Measurements from ENCODE around the gene EVA1C. TPM values are rescaled to one million over a fixed set of nuclear protein-coding genes. Genes with fewer than 3 reads are reported as not detected.

Gene EVA1C
- total and polyA plus RNA-seq, 2 experiments from 2014 or later: 4.6 to 6.9 TPM

DNA sequence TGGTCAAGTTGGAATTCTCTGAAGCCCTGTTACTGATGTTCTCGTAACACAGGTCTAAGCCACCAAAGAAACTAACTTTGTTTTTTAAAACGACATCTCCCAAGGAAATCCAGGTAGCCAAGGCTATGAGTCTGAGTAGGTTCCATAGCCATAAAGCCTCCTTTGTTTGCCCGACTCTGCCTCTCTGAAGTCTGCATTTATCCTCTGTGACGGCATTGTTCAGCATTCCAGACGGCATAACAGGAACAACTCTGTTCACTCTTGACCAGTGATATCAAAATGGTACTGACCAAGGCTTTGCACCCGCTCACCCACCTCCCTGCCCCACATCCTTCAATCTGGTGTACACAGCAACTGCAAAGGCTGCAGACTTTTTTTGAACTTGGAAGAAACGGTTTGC, 34.5 kb upstream of the EVA1C start (continued):
- no peak for TF ChIP-seq ZNF114 (CRISPR knock-in tag; IDR thresholded peaks at IDR 0.05)
- TF ChIP-seq, protein P1, sequence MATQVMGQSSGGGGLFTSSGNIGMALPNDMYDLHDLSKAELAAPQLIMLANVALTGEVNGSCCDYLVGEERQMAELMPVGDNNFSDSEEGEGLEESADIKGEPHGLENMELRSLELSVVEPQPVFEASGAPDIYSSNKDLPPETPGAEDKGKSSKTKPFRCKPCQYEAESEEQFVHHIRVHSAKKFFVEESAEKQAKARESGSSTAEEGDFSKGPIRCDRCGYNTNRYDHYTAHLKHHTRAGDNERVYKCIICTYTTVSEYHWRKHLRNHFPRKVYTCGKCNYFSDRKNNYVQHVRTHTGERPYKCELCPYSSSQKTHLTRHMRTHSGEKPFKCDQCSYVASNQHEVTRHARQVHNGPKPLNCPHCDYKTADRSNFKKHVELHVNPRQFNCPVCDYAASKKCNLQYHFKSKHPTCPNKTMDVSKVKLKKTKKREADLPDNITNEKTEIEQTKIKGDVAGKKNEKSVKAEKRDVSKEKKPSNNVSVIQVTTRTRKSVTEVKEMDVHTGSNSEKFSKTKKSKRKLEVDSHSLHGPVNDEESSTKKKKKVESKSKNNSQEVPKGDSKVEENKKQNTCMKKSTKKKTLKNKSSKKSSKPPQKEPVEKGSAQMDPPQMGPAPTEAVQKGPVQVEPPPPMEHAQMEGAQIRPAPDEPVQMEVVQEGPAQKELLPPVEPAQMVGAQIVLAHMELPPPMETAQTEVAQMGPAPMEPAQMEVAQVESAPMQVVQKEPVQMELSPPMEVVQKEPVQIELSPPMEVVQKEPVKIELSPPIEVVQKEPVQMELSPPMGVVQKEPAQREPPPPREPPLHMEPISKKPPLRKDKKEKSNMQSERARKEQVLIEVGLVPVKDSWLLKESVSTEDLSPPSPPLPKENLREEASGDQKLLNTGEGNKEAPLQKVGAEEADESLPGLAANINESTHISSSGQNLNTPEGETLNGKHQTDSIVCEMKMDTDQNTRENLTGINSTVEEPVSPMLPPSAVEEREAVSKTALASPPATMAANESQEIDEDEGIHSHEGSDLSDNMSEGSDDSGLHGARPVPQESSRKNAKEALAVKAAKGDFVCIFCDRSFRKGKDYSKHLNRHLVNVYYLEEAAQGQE (IDR thresholded peaks at IDR 0.05; ENCODE audit: unreplicated experiment): no peak

DNA sequence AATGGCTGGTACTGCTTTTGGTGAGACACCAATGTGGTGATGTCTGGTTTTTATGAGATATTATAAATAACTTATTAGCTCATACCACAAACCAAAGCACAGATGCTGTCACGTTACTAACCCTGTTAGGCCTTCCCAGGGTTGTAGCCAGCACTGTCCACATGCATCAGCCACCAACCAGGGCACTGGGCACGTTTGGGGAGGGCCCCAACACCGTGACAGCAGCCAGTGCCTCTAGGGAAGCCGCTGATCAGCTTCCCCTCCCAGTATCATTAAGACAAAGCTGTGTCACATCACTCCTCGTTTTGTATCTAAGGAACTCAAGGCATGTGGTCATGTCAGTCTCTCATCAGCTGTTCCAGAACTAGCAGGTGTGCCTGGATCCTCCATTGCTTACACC, 33.5 kb upstream of the EVA1C start:
- no peak overlapping the region for H3K27ac Mint-ChIP-seq
- H3K79me2 ChIP-seq (replicated peaks; ENCODE audit: insufficient read depth): peaks cover 59% of the 10 kb centered on the region
- H3K27me3 Mint-ChIP-seq (ENCODE audit: insufficient read depth, low read depth, poor library complexity): peaks cover 3% of the 10 kb centered on the region
- DNase-seq (ENCODE audit: low spot score) (no peak), ATAC-seq (no peak)
- peaks cover 38% of the 10 kb centered on the region for H3K36me3 ChIP-seq (ENCODE audit: insufficient read depth)
- no peak overlapping the region for H3K4me3 Mint-ChIP-seq
- H3K4me1 ChIP-seq (ENCODE audit: insufficient read depth): no peaks in the 10 kb centered on the region
- no peaks in the 10 kb centered on the region for H3K9me3 Mint-ChIP-seq
- H3K4me3 ChIP-seq: no peak overlapping the region
- H3K27me3 ChIP-seq (ENCODE audit: insufficient read depth): no peaks in the 10 kb centered on the region
- no peak overlapping the region for H3K27ac ChIP-seq (ENCODE audit: low read depth)
- no peaks in the 10 kb centered on the region for H3K9me2 ChIP-seq (ENCODE audit: insufficient read depth)
- no peaks in the 10 kb centered on the region for H3K4me1 Mint-ChIP-seq
- no peak overlapping the region for H2AFZ ChIP-seq
- peaks cover 78% of the 10 kb centered on the region for H3K36me3 Mint-ChIP-seq (ENCODE audit: low read depth)
- no peaks in the 10 kb centered on the region for H3F3A ChIP-seq (replicated peaks; ENCODE audit: low read depth)
- H4K20me1 ChIP-seq (replicated peaks; ENCODE audit: insufficient read depth): peaks cover 27% of the 10 kb centered on the region
- no peak overlapping the region for H3K4me2 ChIP-seq
- TF ChIP-seq EZH2phosphoT487 (IDR thresholded peaks at IDR 0.05; ENCODE audit: unreplicated experiment) (no peak), EZH2 (IDR thresholded peaks at IDR 0.05; ENCODE audit: low read depth, unreplicated experiment) (no peak), ZNF114 (CRISPR knock-in tag; IDR thresholded peaks at IDR 0.05) (no peak), POLR2AphosphoS5 (IDR thresholded peaks at IDR 0.05; ENCODE audit: low read depth) (no peak), JUNB (IDR thresholded peaks at IDR 0.05; ENCODE audit: unreplicated experiment) (no peak), CREB1 (CRISPR knock-in tag; IDR thresholded peaks at IDR 0.05; ENCODE audit: low read depth) (no peak), ZNF331 (CRISPR knock-in tag; IDR thresholded peaks at IDR 0.05; ENCODE audit: low read depth) (no peak)
- TF ChIP-seq, protein P2, sequence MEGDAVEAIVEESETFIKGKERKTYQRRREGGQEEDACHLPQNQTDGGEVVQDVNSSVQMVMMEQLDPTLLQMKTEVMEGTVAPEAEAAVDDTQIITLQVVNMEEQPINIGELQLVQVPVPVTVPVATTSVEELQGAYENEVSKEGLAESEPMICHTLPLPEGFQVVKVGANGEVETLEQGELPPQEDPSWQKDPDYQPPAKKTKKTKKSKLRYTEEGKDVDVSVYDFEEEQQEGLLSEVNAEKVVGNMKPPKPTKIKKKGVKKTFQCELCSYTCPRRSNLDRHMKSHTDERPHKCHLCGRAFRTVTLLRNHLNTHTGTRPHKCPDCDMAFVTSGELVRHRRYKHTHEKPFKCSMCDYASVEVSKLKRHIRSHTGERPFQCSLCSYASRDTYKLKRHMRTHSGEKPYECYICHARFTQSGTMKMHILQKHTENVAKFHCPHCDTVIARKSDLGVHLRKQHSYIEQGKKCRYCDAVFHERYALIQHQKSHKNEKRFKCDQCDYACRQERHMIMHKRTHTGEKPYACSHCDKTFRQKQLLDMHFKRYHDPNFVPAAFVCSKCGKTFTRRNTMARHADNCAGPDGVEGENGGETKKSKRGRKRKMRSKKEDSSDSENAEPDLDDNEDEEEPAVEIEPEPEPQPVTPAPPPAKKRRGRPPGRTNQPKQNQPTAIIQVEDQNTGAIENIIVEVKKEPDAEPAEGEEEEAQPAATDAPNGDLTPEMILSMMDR (conservative IDR thresholded peaks at IDR 0.05; ENCODE audit: low read depth in 2 of 2): no peak
- TF ChIP-seq, protein P1 (IDR thresholded peaks at IDR 0.05; ENCODE audit: unreplicated experiment): no peak
- TF ChIP-seq, protein P3, sequence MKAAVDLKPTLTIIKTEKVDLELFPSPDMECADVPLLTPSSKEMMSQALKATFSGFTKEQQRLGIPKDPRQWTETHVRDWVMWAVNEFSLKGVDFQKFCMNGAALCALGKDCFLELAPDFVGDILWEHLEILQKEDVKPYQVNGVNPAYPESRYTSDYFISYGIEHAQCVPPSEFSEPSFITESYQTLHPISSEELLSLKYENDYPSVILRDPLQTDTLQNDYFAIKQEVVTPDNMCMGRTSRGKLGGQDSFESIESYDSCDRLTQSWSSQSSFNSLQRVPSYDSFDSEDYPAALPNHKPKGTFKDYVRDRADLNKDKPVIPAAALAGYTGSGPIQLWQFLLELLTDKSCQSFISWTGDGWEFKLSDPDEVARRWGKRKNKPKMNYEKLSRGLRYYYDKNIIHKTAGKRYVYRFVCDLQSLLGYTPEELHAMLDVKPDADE (IDR thresholded peaks at IDR 0.05): no peak
